ENCODE data around the gene DNMT3B. TPM values are rescaled to one million over a fixed set of nuclear protein-coding genes. Genes with fewer than 3 reads are reported as not detected.
"Not testable (repeated sequence)": the region's sequence is repeated elsewhere in the genome, so short reads cannot be mapped to it uniquely, and the experiment has no call there.

Gene DNMT3B
- total RNA-seq, 1 experiment from 2014 or later: 5.4 TPM

DNA sequence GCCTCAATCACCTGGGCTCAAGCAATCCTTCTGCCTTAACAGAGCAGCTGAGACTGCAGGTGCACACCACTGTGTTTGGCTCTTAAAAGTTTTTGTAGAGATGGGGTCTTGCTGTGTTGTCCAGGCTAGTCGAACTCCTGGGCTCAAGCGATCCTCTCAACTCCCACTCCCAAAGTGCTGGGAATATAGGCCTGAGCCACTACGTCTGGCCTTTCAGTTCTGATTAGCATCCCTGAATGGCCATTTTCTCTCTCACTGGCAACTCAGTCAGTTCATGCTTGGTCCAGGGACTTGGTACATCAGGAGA is 28.5 kb downstream of the DNMT3B start:
- no peak for DNase-seq (ENCODE audit: low read depth)

DNA sequence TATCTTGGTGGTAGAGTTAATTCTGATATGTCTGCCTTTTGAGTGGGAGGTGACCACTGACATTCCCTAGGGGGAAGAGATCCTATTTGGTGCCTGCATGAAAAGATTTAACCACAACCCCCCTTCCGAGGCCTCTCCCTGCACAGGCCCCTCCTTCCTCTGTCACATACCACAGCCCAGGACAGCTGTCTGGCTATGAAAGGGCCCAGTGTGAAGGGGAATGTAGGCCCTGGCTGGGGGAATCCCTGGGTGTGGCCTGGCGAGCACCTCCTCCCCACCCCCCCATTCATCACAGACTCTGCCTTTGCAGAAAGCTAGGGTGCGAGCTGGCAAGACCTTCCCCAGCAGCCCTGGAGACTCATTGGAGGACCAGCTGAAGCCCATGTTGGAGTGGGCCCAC is 30.1 kb downstream of the DNMT3B start:
- DNase-seq (ENCODE audit: low read depth): peak; percentile 20

- no peak for DNase-seq (ENCODE audit: low read depth)
Measured at GRCh38 chr20:32792731-32793458, 30.7 kb downstream of the DNMT3B start.

DNA sequence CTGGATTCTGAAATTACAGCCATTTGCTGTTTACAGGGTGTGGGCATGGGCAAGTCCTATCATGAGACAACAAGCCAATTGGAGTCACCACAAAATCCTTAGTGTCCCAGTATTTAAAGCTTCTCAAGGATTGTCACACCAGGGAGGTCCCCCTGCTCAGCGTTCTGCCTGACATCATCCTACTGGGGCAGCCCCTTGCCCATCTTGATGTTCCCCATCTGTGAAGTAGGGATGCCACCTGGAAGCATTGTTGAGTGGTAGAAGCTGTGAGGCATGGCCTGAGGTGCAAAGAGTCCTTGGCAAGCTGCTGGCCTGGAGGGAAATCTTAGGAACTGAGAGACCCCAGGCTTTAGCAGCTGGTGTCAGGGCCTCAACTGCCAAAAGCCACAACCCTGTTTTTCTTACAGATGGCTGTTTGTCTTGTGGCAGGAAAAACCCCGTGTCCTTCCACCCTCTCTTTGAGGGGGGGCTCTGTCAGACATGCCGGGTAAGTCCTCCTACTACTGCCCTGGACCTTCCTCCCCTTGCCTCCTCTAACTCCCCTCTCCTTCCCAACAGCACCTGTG is 34.3 kb downstream of the DNMT3B start:
- no peak for DNase-seq (ENCODE audit: low read depth)

GRCh38 chr20:32796981-32797451 is 34.8 kb downstream of the DNMT3B start:
- DNase-seq (ENCODE audit: low read depth): no peak

DNA sequence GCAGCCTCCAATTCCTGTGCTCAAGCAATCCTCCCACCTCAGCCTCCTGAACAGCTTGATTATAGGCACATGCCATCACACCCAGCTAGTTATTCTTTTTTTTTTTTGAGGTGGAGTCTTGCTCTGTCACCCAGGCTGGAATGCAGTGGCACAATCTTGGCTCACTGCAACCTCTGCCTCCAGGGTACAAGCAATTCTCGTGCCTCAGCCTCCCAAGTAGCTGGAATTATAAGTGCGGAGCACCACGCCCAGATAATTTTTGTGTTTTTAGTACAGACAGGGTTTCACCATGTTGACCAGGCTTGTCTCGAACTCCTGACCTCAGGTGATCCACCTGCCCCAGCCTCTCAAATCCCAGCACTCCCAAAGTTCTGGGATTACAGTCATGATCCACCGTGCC is 35.4 kb downstream of the DNMT3B start:
- DNase-seq (ENCODE audit: low read depth): not testable (repeated sequence)

DNA sequence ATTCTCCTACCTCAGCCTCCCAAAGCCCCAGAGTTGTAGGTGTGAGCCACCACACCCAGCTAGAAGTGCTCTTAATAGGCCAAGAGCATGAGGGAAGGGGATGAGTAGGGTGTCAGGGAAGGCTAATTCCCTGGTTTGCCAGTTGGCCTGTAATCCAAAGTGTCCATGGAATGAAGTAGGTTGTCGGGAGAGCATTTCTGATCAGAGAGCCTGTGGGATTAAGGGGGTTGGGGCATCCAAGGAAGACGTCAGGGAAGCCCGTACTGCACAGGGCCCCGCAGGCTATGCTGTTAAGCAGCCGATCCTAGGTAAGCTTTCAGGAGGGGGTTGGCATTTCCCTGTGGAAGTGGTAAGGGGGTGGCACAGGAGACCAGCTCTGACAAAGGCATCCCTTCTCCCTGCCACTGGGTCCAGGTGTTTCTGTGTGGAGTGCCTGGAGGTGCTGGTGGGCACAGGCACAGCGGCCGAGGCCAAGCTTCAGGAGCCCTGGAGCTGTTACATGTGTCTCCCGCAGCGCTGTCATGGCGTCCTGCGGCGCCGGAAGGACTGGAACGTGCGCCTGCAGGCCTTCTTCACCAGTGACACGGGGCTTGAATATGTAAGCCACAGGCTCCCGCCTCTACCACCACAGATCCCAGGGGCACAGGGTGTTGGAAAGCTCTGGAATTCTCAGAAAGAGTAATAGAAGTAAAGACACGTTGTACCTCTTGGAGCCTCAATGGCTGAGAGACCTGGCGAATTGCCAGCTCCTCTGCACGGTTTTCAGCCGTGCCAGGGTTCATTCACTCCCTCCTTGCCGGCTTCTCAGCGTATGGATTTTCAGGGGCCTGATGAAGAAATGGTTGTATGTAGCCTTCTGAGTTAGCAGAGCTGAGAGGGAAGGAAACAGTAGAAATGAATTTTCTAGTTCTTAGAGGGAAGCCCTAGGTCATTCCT is 36.1 kb downstream of the DNMT3B start:
- DNase-seq (ENCODE audit: low read depth): no peak

DNA sequence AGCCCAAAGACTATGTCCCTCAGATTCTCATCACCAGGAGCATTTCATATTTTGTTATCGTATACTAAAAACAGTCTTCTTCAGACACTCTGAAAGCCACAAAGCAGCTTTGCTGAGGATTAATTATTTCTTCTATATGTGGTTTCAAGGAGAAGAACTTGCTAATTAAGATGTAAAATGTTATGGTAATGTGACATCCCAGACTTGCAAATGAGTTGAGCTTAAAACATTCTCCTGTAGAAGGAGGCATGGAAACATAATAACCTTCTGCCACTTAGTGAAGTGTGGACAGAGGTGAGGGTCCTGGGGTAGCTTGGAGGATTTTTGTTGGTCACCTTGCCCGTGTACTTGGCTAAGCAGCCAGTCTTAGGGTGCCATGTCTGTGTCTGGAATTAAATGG is 40.9 kb downstream of the DNMT3B start:
- no peak for DNase-seq (ENCODE audit: low read depth)

DNA sequence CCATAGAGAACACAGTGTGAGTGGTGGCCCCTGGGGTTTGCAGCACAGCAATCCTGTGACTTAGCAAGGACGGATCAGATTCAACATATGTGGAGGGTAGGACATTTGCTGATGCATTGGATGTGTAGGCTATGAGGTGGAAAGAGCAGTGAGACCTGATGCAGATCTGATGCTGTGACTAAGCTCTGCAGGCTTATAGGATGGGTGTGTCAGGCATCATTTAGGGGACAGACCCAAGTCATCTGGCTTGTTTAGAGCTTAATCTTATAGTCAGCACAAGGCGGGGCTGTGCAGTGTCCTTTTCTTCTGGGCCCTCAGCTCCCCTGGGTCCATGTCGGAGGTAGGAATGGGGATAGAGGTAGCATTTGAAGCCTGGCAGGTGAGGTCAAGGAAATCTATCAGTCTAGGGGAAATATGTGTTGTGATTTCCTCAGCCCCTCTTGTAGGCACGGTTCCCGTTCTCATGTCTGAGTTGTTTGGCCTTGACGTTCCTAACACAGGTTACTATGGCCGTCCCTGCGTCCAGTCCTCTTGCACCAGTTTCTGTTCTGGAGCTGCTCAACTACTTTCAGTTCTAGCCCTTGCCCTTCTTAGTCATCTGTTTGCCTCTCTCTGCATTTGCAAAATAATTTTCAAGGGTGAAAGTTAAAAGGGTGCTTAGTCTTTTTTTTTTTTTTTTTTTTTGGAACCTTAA is 42.0 kb downstream of the DNMT3B start:
- no peak for DNase-seq (ENCODE audit: low read depth)

GRCh38 chr20:32804817-32805216 is 42.6 kb downstream of the DNMT3B start:
- no peak for DNase-seq (ENCODE audit: low read depth)

DNA sequence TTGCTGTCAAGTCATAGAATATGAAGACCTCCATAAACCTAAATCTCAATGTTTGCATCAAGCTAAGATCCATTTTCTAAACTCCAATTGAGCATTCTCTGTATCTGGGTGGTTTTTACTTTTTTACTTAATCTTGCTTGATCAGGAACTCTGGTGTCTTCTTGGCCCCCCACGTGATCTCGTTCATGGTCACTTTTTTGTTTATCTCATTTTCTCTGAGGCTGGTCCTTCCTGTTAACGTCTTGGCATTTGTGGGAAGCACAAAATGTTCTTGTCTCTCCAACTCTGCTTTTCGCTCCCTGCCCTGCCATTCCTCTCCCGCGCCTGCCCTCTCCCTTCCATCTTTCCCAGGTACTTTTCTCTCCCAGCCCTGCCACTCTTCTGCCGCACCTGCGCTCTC is 43.5 kb downstream of the DNMT3B start:
- DNase-seq (ENCODE audit: low read depth): no peak

- DNase-seq (ENCODE audit: low read depth): no peak
Measured at GRCh38 chr20:32806356-32806755, 44.2 kb downstream of the DNMT3B start.

- no peak for DNase-seq (ENCODE audit: low read depth)
Measured at GRCh38 chr20:32807706-32808105, 45.5 kb downstream of the DNMT3B start.

DNA sequence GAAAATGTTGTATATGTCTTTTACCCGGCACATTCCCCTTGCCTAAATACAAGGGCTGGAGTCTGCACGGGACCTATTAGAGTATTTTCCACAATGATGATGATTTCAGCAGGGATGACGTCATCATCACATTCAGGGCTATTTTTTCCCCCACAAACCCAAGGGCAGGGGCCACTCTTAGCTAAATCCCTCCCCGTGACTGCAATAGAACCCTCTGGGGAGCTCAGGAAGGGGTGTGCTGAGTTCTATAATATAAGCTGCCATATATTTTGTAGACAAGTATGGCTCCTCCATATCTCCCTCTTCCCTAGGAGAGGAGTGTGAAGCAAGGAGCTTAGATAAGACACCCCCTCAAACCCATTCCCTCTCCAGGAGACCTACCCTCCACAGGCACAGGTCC is 46.3 kb downstream of the DNMT3B start:
- DNase-seq (ENCODE audit: low read depth): no peak

- DNase-seq (ENCODE audit: low read depth): no peak
Measured at GRCh38 chr20:32809907-32810306, 47.7 kb downstream of the DNMT3B start.

DNA sequence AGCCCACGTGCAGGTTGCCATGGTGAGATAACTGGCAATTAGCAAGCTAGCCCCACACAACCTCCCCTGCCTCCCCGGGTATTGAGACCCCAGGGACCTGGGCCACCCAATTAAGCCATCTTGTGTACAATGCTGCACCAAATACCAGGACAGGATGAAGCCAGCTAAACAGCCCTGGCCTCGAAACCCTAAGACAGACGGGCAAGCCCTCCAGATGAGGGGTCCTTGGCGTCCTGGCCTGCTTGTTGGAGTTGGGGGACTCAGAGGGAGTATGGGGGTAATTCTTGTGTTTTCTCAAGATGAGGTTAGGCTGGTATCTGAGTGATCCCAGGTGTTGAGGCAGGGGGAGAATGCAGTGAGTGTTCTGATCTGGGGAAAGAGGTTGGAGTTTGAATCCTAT is 48.8 kb downstream of the DNMT3B start:
- DNase-seq (ENCODE audit: low read depth): no peak

- DNase-seq (ENCODE audit: low read depth): no peak
Measured at GRCh38 chr20:32811886-32812285, 49.7 kb downstream of the DNMT3B start.

- no peak for DNase-seq (ENCODE audit: low read depth)
Measured at GRCh38 chr20:32819992-32820697, 58.0 kb downstream of the DNMT3B start.

DNA sequence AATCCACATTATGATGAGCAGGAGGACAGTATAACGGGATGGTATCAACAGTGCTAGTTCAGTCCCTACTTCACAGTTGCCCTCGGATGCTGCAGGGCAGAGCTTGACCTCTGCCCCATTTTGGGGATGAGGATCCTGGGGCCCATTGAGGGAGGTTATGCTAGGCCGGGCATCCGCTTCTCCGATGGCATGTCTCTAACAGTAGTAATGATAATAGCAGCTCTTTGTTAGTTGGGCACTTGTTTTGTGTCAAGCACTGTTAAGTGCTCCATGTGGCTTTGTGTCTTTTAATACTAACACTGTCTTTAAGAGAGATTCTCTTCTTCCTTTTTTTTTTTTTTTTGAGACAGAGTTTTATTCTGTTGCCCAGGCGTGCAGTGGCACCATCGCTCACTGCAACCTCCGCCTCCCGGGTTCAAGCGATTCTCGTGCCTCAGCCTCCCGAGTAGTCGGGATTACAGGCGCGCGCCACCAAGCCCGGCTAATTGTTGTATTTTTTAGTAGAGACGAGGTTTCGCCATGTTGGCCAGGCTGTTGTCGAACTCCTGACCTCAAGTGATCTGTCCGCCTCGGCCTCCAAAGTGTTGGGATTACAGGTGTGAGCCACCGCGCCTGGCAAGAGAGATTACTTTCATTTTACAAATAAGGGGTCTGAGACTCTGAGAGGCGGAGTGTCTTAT is 58.7 kb downstream of the DNMT3B start:
- DNase-seq (ENCODE audit: low read depth): no peak

GRCh38 chr20:32822225-32822624 is 60.0 kb downstream of the DNMT3B start:
- no peak for DNase-seq (ENCODE audit: low read depth)

GRCh38 chr20:32823078-32823477 is 60.9 kb downstream of the DNMT3B start:
- DNase-seq (ENCODE audit: low read depth): peak; percentile 61

Measured in Daoy (cell line).